AG10803 (cell line): Measurements from ENCODE around the gene PDGFD.
A peak's percentile ranks its signal among the peaks of the same experiment; 100 is the strongest.

ENCODE experiments used
- DNase-seq: peaks from one replicate; pipeline ENCODE4 v3.0.0; 2010; ENCODE audit warnings: low read depth
- H3K4me3 ChIP-seq: 2 replicates; pipeline ENCODE4 v1.5.1; 2011; ENCODE audit warnings: mild to moderate bottlenecking, low read length, control low read depth
- TF ChIP-seq, protein P1 (sequence below): conservative IDR thresholded peaks from 2 replicates; pipeline ENCODE4 v1.5.1; 2011; ENCODE audit warnings: mild to moderate bottlenecking, low read length, control low read depth, inconsistent platforms

Gene PDGFD

DNA sequence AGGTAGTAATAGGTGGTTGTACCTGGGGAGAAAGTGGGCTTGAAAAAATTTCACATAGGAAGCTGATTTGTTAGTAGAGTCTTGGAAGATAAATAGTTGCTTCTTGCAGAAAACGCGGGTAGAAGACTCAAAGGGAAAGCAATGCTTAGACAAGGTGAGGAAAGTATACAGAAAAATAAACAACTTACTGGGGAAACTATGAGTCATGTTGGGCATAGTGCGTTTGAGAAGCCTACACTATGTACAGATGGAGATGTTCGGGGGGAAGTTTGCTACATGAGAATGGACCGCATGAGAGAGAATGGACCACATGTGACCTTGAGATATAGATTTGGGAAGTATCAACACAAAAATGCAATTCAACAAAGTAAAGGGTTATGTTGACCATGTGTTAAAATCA is 214.2 kb downstream of the PDGFD start:
- DNase-seq, result no peak
- TF ChIP-seq, protein P1, sequence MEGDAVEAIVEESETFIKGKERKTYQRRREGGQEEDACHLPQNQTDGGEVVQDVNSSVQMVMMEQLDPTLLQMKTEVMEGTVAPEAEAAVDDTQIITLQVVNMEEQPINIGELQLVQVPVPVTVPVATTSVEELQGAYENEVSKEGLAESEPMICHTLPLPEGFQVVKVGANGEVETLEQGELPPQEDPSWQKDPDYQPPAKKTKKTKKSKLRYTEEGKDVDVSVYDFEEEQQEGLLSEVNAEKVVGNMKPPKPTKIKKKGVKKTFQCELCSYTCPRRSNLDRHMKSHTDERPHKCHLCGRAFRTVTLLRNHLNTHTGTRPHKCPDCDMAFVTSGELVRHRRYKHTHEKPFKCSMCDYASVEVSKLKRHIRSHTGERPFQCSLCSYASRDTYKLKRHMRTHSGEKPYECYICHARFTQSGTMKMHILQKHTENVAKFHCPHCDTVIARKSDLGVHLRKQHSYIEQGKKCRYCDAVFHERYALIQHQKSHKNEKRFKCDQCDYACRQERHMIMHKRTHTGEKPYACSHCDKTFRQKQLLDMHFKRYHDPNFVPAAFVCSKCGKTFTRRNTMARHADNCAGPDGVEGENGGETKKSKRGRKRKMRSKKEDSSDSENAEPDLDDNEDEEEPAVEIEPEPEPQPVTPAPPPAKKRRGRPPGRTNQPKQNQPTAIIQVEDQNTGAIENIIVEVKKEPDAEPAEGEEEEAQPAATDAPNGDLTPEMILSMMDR, result no peak
- H3K4me3 ChIP-seq, result no peak overlapping the region

GRCh38 chr11:103948187-103948763 is 215.7 kb downstream of the PDGFD start:
- no peak overlapping the region for H3K4me3 ChIP-seq
- TF ChIP-seq, protein P1, result no peak
- no peak for DNase-seq

DNA sequence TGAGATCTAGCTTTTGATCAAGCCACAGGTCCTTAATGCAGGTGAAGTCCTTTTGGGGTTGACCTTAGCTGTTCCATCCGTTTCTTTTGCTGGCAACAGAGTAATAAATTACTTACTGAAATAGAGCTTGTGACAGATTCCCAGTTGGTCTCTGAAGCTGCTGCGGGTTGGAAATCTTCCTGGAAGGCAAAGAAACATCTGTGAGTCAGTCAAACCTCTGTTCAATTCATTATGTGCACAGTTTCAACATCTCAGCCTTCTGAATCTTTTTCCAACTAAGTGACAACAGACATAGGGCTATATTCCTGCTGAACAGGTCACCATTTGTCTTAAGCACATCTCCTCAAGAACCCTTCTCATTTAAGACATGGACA is 216.4 kb downstream of the PDGFD start:
- peak; percentile 89 for DNase-seq
- TF ChIP-seq, protein P1, result no peak
- no peak overlapping the region for H3K4me3 ChIP-seq

- DNase-seq, result peak; percentile 51
- TF ChIP-seq, protein P1, result no peak
- H3K4me3 ChIP-seq, result no peak overlapping the region
Measured at GRCh38 chr11:103946793-103947545, 217.0 kb downstream of the PDGFD start.

GRCh38 chr11:103944251-103944940 is 219.6 kb downstream of the PDGFD start:
- no peak overlapping the region for H3K4me3 ChIP-seq
- DNase-seq, result no peak
- TF ChIP-seq, protein P1, result no peak

GRCh38 chr11:103942646-103943045 is 221.3 kb downstream of the PDGFD start:
- no peak overlapping the region for H3K4me3 ChIP-seq
- TF ChIP-seq, protein P1, result no peak
- DNase-seq, result peak; percentile 54
